PC-3 (cell line): ENCODE measurements around the gene TBX2.

Experiments used
- CTCF ChIP-seq: fragments of 300-600 bp; sonication (generic); conservative IDR thresholded peaks from 2 replicates; pipeline ENCODE4 v1.5.1; 2017; ENCODE audit warnings: antibody characterized with exemption, low read depth, mild to moderate bottlenecking, low read length
- EZH2 ChIP-seq: fragments of 300-600 bp; sonication (generic); IDR thresholded peaks from one replicate; pipeline ENCODE4 v1.6.1; 2017; ENCODE audit warnings: antibody characterized with exemption, mild to moderate bottlenecking, low read length; ENCODE audit not compliant: unreplicated experiment

- TF ChIP-seq CTCF: no peak
- no peak for TF ChIP-seq EZH2
Measured at GRCh38 chr17:61404913-61405685, 5.5 kb downstream of the TBX2 start.
